ENCODE measurements around the gene HLA-E. TPM values are rescaled to one million over a fixed set of nuclear protein-coding genes. Genes with fewer than 3 reads are reported as not detected.
A peak's percentile ranks its signal among the peaks of the same experiment; 100 is the strongest.

HLA-E gene
- polyA plus RNA-seq, 3 donors: 870 to 944 (median 893) TPM

DNA sequence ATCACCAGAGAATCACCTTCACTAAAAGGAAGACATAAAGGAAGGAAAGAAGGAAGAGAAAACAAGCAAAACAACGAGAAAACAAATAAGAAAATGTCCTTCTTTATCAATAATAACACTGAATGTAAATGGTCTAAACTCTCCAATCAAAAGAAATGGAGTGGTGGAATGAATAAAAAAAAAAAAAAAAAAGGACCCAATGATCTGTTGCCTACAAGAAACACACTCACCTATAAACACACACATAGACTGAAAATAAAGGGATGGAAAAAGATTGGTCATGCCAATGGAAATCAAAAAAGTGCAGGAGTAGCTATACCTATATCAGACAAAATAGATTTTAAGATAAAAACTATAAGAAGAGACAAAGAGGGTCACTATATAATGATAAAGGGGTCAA lies 30.2 kb upstream of the HLA-E start:
- peak overlapping the region in 1 of 2 donors; percentile 66 for H3K4me3 Mint-ChIP-seq
- DNase-seq: no peak
- H4K20me1 ChIP-seq (ENCODE audit: insufficient read depth, low read length): peaks cover 24% of the 10 kb centered on the region
- TF ChIP-seq, protein P1, sequence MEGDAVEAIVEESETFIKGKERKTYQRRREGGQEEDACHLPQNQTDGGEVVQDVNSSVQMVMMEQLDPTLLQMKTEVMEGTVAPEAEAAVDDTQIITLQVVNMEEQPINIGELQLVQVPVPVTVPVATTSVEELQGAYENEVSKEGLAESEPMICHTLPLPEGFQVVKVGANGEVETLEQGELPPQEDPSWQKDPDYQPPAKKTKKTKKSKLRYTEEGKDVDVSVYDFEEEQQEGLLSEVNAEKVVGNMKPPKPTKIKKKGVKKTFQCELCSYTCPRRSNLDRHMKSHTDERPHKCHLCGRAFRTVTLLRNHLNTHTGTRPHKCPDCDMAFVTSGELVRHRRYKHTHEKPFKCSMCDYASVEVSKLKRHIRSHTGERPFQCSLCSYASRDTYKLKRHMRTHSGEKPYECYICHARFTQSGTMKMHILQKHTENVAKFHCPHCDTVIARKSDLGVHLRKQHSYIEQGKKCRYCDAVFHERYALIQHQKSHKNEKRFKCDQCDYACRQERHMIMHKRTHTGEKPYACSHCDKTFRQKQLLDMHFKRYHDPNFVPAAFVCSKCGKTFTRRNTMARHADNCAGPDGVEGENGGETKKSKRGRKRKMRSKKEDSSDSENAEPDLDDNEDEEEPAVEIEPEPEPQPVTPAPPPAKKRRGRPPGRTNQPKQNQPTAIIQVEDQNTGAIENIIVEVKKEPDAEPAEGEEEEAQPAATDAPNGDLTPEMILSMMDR (IDR thresholded peaks at IDR 0.05): no peak
- no peak overlapping the region for H3K4me3 ChIP-seq (replicated peaks in 1 of 3; ENCODE audit: low read depth in 2 of 3, low read length in 3 of 3)
- H3K9ac ChIP-seq (ENCODE audit: insufficient read depth, low read length, poor library complexity, severe bottlenecking): no peak overlapping the region
- no peak overlapping the region for H3K27ac ChIP-seq (ENCODE audit: low read depth in 1 of 2, low read length in 2 of 2)
- H2AFZ ChIP-seq (ENCODE audit: insufficient read depth, low read depth, low read length, poor library complexity, severe bottlenecking): no peak overlapping the region
- H3K36me3 ChIP-seq (replicated peaks in 1 of 2; ENCODE audit: control insufficient read depth in 1 of 2, insufficient read depth in 2 of 2, low read length in 2 of 2): no peaks in the 10 kb centered on the region
- intact Hi-C loops (cut with micrococcal nuclease): no loop called here
- H3K27me3 Mint-ChIP-seq (ENCODE audit: low read depth in 3 of 3): peaks cover 94 to 100% (median 96%) of the 10 kb centered on the region in 3 donors
- peaks cover 10 to 50% of the 10 kb centered on the region in 2 donors for H3K9me3 ChIP-seq (replicated peaks in 1 of 2; ENCODE audit: control insufficient read depth in 1 of 2, insufficient read depth in 1 of 2, low read length in 2 of 2)
- H3K9me3 Mint-ChIP-seq: peaks cover 14 to 51% (median 37%) of the 10 kb centered on the region in 7 donors
- no CpG with 5 or more reads among the region's 1 CpG for WGBS (ENCODE audit: insufficient coverage)
- peaks cover 15 to 16% of the 10 kb centered on the region in 2 donors for H3K4me1 ChIP-seq (ENCODE audit: control insufficient read depth in 1 of 2, insufficient read depth in 2 of 2, low read length in 2 of 2)
- H3K79me2 ChIP-seq (ENCODE audit: insufficient read depth, low read length): no peaks in the 10 kb centered on the region
- H3K27me3 ChIP-seq (ENCODE audit: control insufficient read depth in 2 of 2, insufficient read depth in 2 of 2, low read length in 2 of 2): peaks cover 90 to 100% of the 10 kb centered on the region in 2 donors
- H3K27ac Mint-ChIP-seq: no peak overlapping the region
- peaks cover 22% of the 10 kb centered on the region for H3K4me1 Mint-ChIP-seq
- peaks cover 6 to 14% of the 10 kb centered on the region in 2 donors for H3K36me3 Mint-ChIP-seq
- no peak overlapping the region for H3K4me2 ChIP-seq (replicated peaks; ENCODE audit: extremely low read depth, low read length, poor library complexity, severe bottlenecking)

DNA sequence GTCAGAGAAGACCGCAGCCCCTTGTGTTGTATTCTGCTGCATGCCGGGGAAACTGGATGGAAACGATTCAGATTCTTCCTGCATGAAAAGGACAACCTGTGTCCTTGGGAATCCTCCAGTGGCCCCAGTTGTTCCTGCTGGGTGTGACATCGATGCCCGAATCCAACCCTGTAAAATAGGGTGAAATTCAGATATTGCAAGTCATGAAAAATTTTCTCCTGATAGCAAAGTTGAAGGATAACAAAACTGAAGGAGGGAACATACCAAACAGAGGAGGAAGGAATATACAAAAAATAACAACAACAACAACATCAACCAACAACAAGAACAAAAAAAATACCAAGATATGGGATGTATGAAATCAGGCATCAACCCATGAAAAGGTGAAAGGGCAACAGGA lies 28.3 kb upstream of the HLA-E start:
- Histone ChIP-seq H3K4me1 (ENCODE audit: control insufficient read depth in 1 of 2, insufficient read depth in 2 of 2, low read length in 2 of 2) (peaks cover 29 to 30% of the 10 kb centered on the region in 2 donors), H3K9me3 (replicated peaks in 1 of 2; ENCODE audit: control insufficient read depth in 1 of 2, insufficient read depth in 1 of 2, low read length in 2 of 2) (peaks cover 14 to 52% of the 10 kb centered on the region in 2 donors), H3K79me2 (ENCODE audit: insufficient read depth, low read length) (no peaks in the 10 kb centered on the region), H3K27ac (ENCODE audit: low read depth in 1 of 2, low read length in 2 of 2) (no peak overlapping the region), H3K4me3 (replicated peaks in 1 of 3; ENCODE audit: low read depth in 2 of 3, low read length in 3 of 3) (no peak overlapping the region), H3K36me3 (replicated peaks in 1 of 2; ENCODE audit: control insufficient read depth in 1 of 2, insufficient read depth in 2 of 2, low read length in 2 of 2) (no peaks in the 10 kb centered on the region), H4K20me1 (ENCODE audit: insufficient read depth, low read length) (peaks cover 43% of the 10 kb centered on the region), H3K4me2 (replicated peaks; ENCODE audit: extremely low read depth, low read length, poor library complexity, severe bottlenecking) (no peak overlapping the region), H3K27me3 (ENCODE audit: control insufficient read depth in 2 of 2, insufficient read depth in 2 of 2, low read length in 2 of 2) (peaks cover 88 to 100% of the 10 kb centered on the region in 2 donors), H2AFZ (ENCODE audit: insufficient read depth, low read depth, low read length, poor library complexity, severe bottlenecking) (no peak overlapping the region), H3K9ac (ENCODE audit: insufficient read depth, low read length, poor library complexity, severe bottlenecking) (no peak overlapping the region)
- Mint-ChIP-seq H3K27ac (no peak overlapping the region), H3K36me3 (peaks cover 10 to 20% of the 10 kb centered on the region in 2 donors), H3K4me3 (peak overlapping the region in 1 of 2 donors; percentile 92), H3K27me3 (ENCODE audit: low read depth in 3 of 3) (peaks cover 95 to 100% (median 96%) of the 10 kb centered on the region in 3 donors), H3K9me3 (peaks cover 14 to 61% (median 45%) of the 10 kb centered on the region in 7 donors), H3K4me1 (peaks cover 39% of the 10 kb centered on the region)
- TF ChIP-seq, protein P1 (IDR thresholded peaks at IDR 0.05): no peak
- intact Hi-C loops (cut with micrococcal nuclease): no loop called here
- no peak for DNase-seq
- WGBS (ENCODE audit: insufficient coverage): 50% methylated on average over 1 of the region's 5 CpGs

All from CD14-positive monocyte (primary cell).